Measurements from ENCODE around the gene GFAP.

The GFAP gene

DNA sequence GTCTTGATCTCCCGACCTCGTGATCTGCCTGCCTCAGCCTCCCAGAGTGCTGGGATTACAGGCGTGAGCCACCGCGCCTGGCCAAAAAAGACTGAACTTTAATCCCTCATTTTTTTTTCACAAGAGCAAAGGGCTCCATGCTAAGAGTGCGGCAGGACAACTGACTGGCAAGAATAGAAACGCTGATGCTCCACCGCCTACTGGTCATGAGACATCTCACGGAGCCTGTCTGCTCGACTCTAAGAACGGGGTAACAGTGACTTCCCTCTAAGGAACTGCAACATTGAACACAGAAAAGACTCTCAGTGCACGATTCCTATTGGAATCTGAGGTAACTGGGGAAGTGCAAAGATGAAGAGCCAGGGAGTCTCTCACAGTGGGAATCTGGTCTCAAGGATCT lies 43.7 kb downstream of the GFAP start:
- TF ChIP-seq, protein P1, sequence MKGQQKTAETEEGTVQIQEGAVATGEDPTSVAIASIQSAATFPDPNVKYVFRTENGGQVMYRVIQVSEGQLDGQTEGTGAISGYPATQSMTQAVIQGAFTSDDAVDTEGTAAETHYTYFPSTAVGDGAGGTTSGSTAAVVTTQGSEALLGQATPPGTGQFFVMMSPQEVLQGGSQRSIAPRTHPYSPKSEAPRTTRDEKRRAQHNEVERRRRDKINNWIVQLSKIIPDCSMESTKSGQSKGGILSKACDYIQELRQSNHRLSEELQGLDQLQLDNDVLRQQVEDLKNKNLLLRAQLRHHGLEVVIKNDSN (IDR thresholded peaks at IDR 0.05) = no peak
- no peak for TF ChIP-seq FOXM1 (IDR thresholded peaks at IDR 0.05; ENCODE audit: borderline replicate concordance, low read depth)
- TF ChIP-seq NFIC (IDR thresholded peaks at IDR 0.05) = no peak
- TF ChIP-seq YY1 (IDR thresholded peaks at IDR 0.05; ENCODE audit: low read depth) = no peak
- TF ChIP-seq CEBPB (IDR thresholded peaks at IDR 0.05) = no peak
- TF ChIP-seq, protein P2, sequence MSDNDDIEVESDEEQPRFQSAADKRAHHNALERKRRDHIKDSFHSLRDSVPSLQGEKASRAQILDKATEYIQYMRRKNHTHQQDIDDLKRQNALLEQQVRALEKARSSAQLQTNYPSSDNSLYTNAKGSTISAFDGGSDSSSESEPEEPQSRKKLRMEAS (IDR thresholded peaks at IDR 0.05) = no peak

DNA sequence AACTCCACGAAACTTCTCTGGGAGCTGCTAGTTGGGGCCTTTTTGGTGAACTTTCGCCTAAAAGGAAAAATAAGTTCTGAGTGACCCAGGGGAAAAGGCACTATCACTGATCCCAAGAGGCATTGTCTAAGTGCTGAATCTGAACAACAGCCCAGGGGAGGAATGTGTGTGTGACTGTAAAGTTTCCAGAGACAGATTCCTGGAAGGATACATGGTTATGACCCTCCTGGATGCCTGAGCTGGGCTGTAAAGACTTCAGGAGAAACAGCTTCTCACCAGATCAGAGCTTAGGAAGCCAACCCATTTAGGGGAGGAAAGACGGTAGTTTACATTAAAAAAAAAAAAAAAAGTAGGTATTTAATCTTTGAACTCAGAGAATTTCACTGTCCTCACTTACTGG lies 47.5 kb downstream of the GFAP start:
- no peak for TF ChIP-seq NFIC (IDR thresholded peaks at IDR 0.05)
- TF ChIP-seq, protein P1 (IDR thresholded peaks at IDR 0.05) = no peak
- TF ChIP-seq FOXM1 (IDR thresholded peaks at IDR 0.05; ENCODE audit: borderline replicate concordance, low read depth) = no peak
- no peak for TF ChIP-seq ZBTB7A (IDR thresholded peaks at IDR 0.05; ENCODE audit: low read depth)
- no peak for TF ChIP-seq RAD21 (IDR thresholded peaks at IDR 0.05; ENCODE audit: low read depth)

DNA sequence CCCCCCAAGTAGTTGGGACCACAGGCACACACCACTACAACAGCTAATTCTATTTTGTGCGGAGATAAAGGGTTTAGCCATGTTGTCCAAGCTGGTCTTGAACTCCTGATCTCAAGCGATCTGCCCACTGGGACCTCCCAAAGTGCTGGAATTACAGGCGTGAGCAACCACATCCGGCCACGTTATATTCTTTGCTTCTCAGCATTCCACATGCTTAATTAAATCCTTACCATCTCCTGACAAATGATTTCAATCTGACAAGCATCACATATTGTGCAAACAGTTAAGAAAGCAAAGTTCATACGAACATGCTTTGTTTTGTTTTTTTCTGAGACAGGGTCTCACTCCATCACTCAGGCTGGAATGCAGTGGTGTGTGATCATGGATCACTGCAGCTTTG lies 49.4 kb downstream of the GFAP start:
- TF ChIP-seq YY1 (IDR thresholded peaks at IDR 0.05; ENCODE audit: low read depth) = no peak
- no peak for TF ChIP-seq TEAD4 (IDR thresholded peaks at IDR 0.05)

DNA sequence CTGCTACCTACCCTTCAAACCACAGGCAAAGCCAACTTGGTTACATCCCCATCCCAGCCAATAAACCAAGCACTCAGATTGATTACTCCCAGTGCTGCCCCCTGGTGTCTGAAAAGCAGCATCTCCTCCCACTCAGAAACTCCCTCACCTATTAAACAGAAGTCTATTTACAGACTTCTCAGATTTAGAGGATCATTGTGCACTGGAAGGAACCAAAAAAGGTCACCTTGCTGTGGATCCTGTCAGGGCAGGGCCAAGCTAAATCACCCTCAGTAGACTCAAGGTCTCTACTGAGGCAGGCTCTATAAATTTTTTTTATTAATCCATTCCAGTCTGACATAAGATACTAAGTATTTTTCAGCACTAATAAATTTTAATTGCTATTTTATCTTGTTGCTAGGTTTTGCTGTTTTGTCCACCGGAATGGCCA lies 50.1 kb downstream of the GFAP start:
- TF ChIP-seq TCF12 (IDR thresholded peaks at IDR 0.05; ENCODE audit: low read depth) = no peak
- peak; percentile 47 for TF ChIP-seq RAD21 (IDR thresholded peaks at IDR 0.05; ENCODE audit: low read depth)

DNA sequence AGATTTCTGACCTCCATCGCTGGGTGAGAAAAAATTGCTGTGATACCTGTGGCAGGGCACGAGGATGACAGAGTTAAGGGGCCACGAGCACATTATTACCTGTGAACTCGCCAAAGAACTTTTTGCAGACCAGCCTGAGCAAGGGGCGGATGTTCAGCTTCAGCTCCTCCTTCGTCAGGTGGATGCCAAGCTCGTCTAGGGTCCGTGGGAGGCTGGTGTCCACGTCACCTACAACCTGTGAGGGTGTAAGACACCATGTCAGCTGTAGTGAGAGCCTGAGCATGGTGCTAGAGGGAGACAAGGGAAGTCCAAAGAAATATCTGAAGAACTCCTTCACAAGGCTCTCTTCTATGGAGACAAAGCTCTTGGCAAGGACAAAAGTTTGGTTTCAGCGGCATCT lies 50.5 kb downstream of the GFAP start:
- TF ChIP-seq ZBTB7A (IDR thresholded peaks at IDR 0.05; ENCODE audit: low read depth) (no peak), EGR1 (IDR thresholded peaks at IDR 0.05) (no peak), TAF1 (IDR thresholded peaks at IDR 0.05; ENCODE audit: low read depth) (no peak), FOXM1 (IDR thresholded peaks at IDR 0.05; ENCODE audit: borderline replicate concordance, low read depth) (no peak), CREB1 (IDR thresholded peaks at IDR 0.05; ENCODE audit: low read depth) (no peak), EP300 (IDR thresholded peaks at IDR 0.05; ENCODE audit: borderline replicate concordance) (no peak), YY1 (IDR thresholded peaks at IDR 0.05; ENCODE audit: low read depth) (no peak)

DNA sequence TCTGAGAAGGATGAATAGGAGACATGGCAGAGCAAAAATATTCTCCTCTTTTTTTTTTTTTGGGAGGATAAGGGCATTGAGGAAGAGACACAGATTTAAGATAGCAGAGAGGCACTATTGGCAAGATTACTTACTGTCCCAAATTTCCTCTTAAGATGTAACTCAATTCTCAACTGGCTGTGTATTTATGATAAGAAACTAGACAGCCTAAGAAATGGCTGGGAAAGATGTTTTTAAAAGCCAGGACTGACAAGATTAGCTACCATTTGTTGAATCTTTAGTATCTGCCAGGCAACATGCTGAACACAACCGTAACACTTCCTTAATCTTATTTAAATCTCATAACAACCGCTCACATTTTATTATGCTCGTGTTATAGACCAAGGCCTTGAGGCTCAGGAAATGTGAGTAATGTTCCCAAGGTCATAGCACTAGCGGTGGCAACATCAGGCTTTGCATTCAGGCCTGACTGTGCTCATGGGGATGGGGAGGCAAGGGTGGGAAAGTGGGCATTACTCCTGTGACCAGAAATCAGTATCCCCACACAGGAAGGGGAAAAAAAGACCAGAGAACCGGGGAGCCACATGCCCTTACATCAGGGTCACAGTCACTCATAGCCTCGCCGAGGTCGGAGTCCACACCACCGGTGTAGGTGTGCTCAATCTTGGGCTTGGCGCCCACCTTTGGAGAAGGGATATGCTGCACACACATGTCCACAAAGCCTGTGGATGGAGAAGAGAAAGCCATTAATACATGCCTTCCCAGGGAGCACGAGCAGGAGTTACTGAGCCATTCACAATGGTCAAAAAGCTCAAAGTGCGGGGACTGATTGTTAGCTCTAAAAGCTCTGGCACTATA lies 52.0 kb downstream of the GFAP start:
- TF ChIP-seq TCF12 (IDR thresholded peaks at IDR 0.05; ENCODE audit: low read depth) = no peak
- no peak for TF ChIP-seq CREB1 (IDR thresholded peaks at IDR 0.05; ENCODE audit: low read depth)
- TF ChIP-seq TEAD4 (IDR thresholded peaks at IDR 0.05) = no peak
- TF ChIP-seq, protein P3, sequence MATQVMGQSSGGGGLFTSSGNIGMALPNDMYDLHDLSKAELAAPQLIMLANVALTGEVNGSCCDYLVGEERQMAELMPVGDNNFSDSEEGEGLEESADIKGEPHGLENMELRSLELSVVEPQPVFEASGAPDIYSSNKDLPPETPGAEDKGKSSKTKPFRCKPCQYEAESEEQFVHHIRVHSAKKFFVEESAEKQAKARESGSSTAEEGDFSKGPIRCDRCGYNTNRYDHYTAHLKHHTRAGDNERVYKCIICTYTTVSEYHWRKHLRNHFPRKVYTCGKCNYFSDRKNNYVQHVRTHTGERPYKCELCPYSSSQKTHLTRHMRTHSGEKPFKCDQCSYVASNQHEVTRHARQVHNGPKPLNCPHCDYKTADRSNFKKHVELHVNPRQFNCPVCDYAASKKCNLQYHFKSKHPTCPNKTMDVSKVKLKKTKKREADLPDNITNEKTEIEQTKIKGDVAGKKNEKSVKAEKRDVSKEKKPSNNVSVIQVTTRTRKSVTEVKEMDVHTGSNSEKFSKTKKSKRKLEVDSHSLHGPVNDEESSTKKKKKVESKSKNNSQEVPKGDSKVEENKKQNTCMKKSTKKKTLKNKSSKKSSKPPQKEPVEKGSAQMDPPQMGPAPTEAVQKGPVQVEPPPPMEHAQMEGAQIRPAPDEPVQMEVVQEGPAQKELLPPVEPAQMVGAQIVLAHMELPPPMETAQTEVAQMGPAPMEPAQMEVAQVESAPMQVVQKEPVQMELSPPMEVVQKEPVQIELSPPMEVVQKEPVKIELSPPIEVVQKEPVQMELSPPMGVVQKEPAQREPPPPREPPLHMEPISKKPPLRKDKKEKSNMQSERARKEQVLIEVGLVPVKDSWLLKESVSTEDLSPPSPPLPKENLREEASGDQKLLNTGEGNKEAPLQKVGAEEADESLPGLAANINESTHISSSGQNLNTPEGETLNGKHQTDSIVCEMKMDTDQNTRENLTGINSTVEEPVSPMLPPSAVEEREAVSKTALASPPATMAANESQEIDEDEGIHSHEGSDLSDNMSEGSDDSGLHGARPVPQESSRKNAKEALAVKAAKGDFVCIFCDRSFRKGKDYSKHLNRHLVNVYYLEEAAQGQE (IDR thresholded peaks at IDR 0.05; ENCODE audit: low read depth) = no peak
- TF ChIP-seq EGR1 (IDR thresholded peaks at IDR 0.05) = no peak
- TF ChIP-seq EP300 (IDR thresholded peaks at IDR 0.05; ENCODE audit: borderline replicate concordance) = no peak
- no peak for TF ChIP-seq TAF1 (IDR thresholded peaks at IDR 0.05; ENCODE audit: low read depth)
- TF ChIP-seq ZBTB7A (IDR thresholded peaks at IDR 0.05; ENCODE audit: low read depth) = no peak
- TF ChIP-seq, protein P2 (IDR thresholded peaks at IDR 0.05) = no peak
- TF ChIP-seq NFIC (IDR thresholded peaks at IDR 0.05) = no peak
- TF ChIP-seq, protein P1 (IDR thresholded peaks at IDR 0.05) = no peak
- TF ChIP-seq RAD21 (IDR thresholded peaks at IDR 0.05; ENCODE audit: low read depth) = no peak
- TF ChIP-seq YY1 (IDR thresholded peaks at IDR 0.05; ENCODE audit: low read depth) = no peak
- TF ChIP-seq CEBPB (IDR thresholded peaks at IDR 0.05) = no peak

DNA sequence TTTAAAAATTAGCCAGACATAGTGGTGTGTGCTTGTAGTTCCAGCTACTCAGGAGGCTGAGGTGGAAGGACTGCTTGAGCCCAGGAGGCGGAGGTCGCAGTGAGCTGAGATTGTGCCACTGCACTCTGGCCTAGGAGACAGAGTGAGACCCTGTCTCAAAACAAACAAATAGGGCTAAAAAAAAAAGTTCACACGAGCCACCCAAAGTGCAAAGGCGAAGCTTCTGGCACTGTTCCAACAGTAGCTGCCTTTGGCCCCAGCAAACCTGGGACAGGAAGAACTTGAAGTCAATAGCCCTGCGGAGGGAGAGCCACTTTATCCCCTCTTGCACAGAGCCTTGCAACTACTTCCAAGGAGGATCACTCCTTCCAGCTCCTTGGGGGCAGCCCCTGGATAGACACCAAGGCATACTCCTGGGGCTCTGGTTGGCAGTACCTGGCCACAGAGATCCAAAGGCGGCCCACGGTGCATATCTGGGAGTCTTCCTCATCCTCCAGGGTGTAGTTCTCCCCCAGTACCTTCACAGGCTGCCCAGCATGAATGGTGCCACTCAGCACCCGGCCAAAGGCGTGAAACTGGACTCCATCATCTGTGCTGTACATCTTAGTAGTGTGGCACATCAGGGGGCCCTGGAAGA lies 52.9 kb downstream of the GFAP start:
- TF ChIP-seq NFIC (IDR thresholded peaks at IDR 0.05) (peak; percentile 27; the same call in 1 of the 2 replicates), EP300 (IDR thresholded peaks at IDR 0.05; ENCODE audit: borderline replicate concordance) (no peak)

DNA sequence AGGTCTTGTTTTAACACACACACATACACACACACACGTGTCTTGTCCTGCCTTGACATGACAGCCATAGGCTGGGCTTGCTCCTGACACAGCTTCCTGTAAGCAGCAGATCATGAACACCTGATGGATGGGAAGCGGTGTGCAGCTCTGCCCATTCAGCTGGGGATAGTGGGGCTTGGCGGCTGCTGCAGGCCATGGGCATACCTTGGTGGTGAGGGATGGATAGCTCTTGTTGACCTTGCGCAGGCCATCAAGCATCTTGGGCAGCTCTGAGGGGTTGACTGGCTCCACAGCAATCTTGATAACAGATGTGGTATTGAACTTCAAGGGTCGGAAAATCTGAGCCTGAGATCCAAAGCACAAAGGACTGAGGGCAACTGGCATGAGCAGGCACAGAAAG lies 55.6 kb downstream of the GFAP start:
- TF ChIP-seq FOXM1 (IDR thresholded peaks at IDR 0.05; ENCODE audit: borderline replicate concordance, low read depth) = no peak

All from Ishikawa (cell line).